Astrocyte (in vitro differentiated cells and primary cell): Measurements from ENCODE around the gene PGAM2. TPM values are rescaled to one million over a fixed set of nuclear protein-coding genes. Genes with fewer than 3 reads are reported as not detected.

Source experiments
- DNase-seq: peaks from one replicate; pipeline ENCODE4 v3.0.0-alpha.2; 2010; ENCODE audit warnings: low read depth
- FAIRE-seq: peaks from 2 replicates; lab custom pipeline; 2011; peaks lifted over from hg19 to GRCh38; lab: Jason Lieb, UNC
- H2AFZ ChIP-seq: 2 replicates; pipeline ENCODE4 v1.6.0; 2012; ENCODE audit warnings: low read depth, low read length, inconsistent platforms
- H3K27ac ChIP-seq: 2 replicates; pipeline ENCODE4 v1.5.1; 2011; ENCODE audit warnings: low read depth, low read length, inconsistent platforms
- H3K27me3 ChIP-seq: 2 replicates; pipeline ENCODE4 v1.6.0; 2011; ENCODE audit warnings: low read length, inconsistent platforms; ENCODE audit not compliant: insufficient read depth
- H3K36me3 ChIP-seq: 2 replicates; pipeline ENCODE4 v1.5.1; 2011; ENCODE audit warnings: low read length, inconsistent platforms; ENCODE audit not compliant: insufficient read depth
- H3K4me1 ChIP-seq: 2 replicates; pipeline ENCODE4 v1.5.1; 2011; ENCODE audit warnings: low read length, inconsistent platforms; ENCODE audit not compliant: insufficient read depth
- H3K4me2 ChIP-seq: 2 replicates; pipeline ENCODE4 v1.6.0; 2012; ENCODE audit warnings: low read length, inconsistent platforms
- H3K4me3 ChIP-seq: 2 replicates; pipeline ENCODE4 v1.5.1; 2011; ENCODE audit warnings: low read depth, mild to moderate bottlenecking, low read length, inconsistent platforms; ENCODE audit not compliant: insufficient read depth
- H3K79me2 ChIP-seq: 2 replicates; pipeline ENCODE4 v1.6.0; 2012; ENCODE audit warnings: mild to moderate bottlenecking, low read length, inconsistent platforms; ENCODE audit not compliant: insufficient read depth
- H3K9ac ChIP-seq: 2 replicates; pipeline ENCODE4 v1.6.0; 2012; ENCODE audit warnings: mild to moderate bottlenecking, low read length, inconsistent platforms
- H3K9me3 ChIP-seq: 2 replicates; pipeline ENCODE4 v1.5.1; 2012; ENCODE audit warnings: low read depth, mild to moderate bottlenecking, low read length, inconsistent platforms; ENCODE audit not compliant: insufficient read depth
- H4K20me1 ChIP-seq: 2 replicates; pipeline ENCODE4 v1.6.0; 2012; ENCODE audit warnings: low read length, inconsistent platforms; ENCODE audit not compliant: insufficient read depth
- H3K27ac Mint-ChIP-seq: one replicate; pipeline ENCODE4 v1.8.0; 2021; ENCODE audit warnings: mild to moderate bottlenecking, mixed read lengths; ENCODE audit not compliant: unreplicated experiment
- H3K27me3 Mint-ChIP-seq: one replicate; pipeline ENCODE4 v1.8.0; 2021; ENCODE audit warnings: low read depth, mixed read lengths; ENCODE audit not compliant: unreplicated experiment
- H3K36me3 Mint-ChIP-seq: one replicate; pipeline ENCODE4 v1.8.0; 2021; ENCODE audit warnings: low read depth, mixed read lengths; ENCODE audit not compliant: unreplicated experiment
- H3K4me1 Mint-ChIP-seq: one replicate; pipeline ENCODE4 v1.8.0; 2021; ENCODE audit warnings: low read depth, mixed read lengths; ENCODE audit not compliant: unreplicated experiment
- H3K4me3 Mint-ChIP-seq: one replicate; pipeline ENCODE4 v1.8.0; 2021; ENCODE audit warnings: mild to moderate bottlenecking, moderate library complexity, mixed read lengths; ENCODE audit not compliant: unreplicated experiment
- H3K9me3 Mint-ChIP-seq: one replicate; pipeline ENCODE4 v1.8.0; 2021; ENCODE audit warnings: mild to moderate bottlenecking, mixed read lengths; ENCODE audit not compliant: unreplicated experiment
- EZH2 ChIP-seq: IDR thresholded peaks from 2 replicates; pipeline ENCODE4 v1.6.1; 2012; ENCODE audit warnings: mild to moderate bottlenecking, low read length, inconsistent platforms; ENCODE audit not compliant: insufficient read depth
- total RNA-seq: library from RNA; stranded (reverse); gene quantifications from 2 replicates; pipeline ENCODE4 v1.2.1, GENCODE V29; 2021
- TF ChIP-seq, protein P1 (sequence below): IDR thresholded peaks from 2 replicates; pipeline ENCODE4 v1.5.1; 2011; ENCODE audit warnings: low read depth, mild to moderate bottlenecking, inconsistent platforms, low read length, moderate library complexity; ENCODE audit not compliant: insufficient read depth

Gene PGAM2
- total RNA-seq, 1 donor from 2014 or later: 0.79 TPM

- Histone ChIP-seq H3K79me2 (peaks cover 14% of the 10 kb centered on the region), H3K9me3 (no peaks in the 10 kb centered on the region), H3K27ac (no peak overlapping the region), H3K4me2 (no peak overlapping the region), H3K27me3 (no peaks in the 10 kb centered on the region), H3K4me1 (peaks cover 32% of the 10 kb centered on the region), H3K4me3 (no peak overlapping the region), H3K36me3 (peaks cover 17% of the 10 kb centered on the region), H2AFZ (no peak overlapping the region), H3K9ac (no peak overlapping the region), H4K20me1 (no peaks in the 10 kb centered on the region)
- Mint-ChIP-seq H3K9me3 (no peaks in the 10 kb centered on the region), H3K27ac (no peak overlapping the region), H3K36me3 (peaks cover 22% of the 10 kb centered on the region), H3K4me1 (peaks cover 9% of the 10 kb centered on the region), H3K4me3 (no peak overlapping the region), H3K27me3 (no peaks in the 10 kb centered on the region)
- FAIRE-seq (no peak), DNase-seq (no peak)
- TF ChIP-seq, protein P1, sequence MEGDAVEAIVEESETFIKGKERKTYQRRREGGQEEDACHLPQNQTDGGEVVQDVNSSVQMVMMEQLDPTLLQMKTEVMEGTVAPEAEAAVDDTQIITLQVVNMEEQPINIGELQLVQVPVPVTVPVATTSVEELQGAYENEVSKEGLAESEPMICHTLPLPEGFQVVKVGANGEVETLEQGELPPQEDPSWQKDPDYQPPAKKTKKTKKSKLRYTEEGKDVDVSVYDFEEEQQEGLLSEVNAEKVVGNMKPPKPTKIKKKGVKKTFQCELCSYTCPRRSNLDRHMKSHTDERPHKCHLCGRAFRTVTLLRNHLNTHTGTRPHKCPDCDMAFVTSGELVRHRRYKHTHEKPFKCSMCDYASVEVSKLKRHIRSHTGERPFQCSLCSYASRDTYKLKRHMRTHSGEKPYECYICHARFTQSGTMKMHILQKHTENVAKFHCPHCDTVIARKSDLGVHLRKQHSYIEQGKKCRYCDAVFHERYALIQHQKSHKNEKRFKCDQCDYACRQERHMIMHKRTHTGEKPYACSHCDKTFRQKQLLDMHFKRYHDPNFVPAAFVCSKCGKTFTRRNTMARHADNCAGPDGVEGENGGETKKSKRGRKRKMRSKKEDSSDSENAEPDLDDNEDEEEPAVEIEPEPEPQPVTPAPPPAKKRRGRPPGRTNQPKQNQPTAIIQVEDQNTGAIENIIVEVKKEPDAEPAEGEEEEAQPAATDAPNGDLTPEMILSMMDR: no peak
- no peak for TF ChIP-seq EZH2
These were observed 11.7 kb upstream of the PGAM2 start for GRCh38 chr7:44077061-44077460.

DNA sequence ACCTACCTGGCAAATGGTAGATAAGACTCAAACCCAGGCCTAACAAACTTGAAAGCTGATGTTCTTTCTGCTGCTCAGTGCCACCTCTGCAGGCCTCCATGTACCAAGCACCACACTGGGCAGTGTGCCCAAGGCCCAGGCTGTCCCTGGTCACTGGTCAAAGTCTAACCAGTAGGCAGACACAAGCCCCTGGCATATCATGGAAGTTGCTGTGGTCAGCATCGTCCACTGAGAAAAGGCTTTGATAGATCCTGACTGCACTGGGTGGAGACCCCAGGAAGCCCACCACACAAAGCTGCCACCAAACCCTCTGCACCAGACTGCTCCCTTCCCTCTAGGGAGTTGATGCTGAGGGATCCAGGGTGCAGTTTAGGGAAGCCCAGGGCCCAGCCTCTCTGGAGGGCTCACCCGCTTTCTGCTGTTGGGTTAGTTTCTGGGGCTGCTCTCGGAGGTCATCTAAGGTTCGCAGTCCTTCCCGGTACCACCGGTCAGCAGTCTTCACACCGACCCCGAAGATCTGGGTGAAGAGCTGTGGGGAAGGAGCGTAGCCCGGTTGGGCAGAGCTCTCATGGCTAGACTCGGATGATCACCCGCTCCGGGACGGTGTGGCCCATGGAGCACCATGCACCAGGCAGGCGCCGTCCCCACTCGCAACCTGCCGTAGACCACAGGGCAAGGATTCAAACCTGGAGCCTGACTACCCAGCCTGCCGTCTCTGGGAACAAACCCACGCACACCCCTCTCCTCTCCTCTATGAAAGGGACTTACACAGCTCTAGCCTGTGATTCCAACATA, 10.9 kb upstream of the PGAM2 start:
- no peak overlapping the region for H3K4me3 ChIP-seq
- H3K27me3 Mint-ChIP-seq: no peaks in the 10 kb centered on the region
- H3K4me1 ChIP-seq: peaks cover 32% of the 10 kb centered on the region
- H3K27ac Mint-ChIP-seq: no peak overlapping the region
- no peak overlapping the region for H2AFZ ChIP-seq
- no peaks in the 10 kb centered on the region for H3K9me3 Mint-ChIP-seq
- H3K4me1 Mint-ChIP-seq: peaks cover 11% of the 10 kb centered on the region
- peaks cover 17% of the 10 kb centered on the region for H3K36me3 ChIP-seq
- no peak overlapping the region for H3K4me3 Mint-ChIP-seq
- no peak for DNase-seq
- H3K79me2 ChIP-seq: peaks cover 9% of the 10 kb centered on the region
- H3K36me3 Mint-ChIP-seq: peaks cover 22% of the 10 kb centered on the region
- no peaks in the 10 kb centered on the region for H3K9me3 ChIP-seq
- FAIRE-seq: no peak
- H3K27me3 ChIP-seq: no peaks in the 10 kb centered on the region
- H3K27ac ChIP-seq: no peak overlapping the region
- TF ChIP-seq, protein P1: no peak
- TF ChIP-seq EZH2: no peak
- no peak overlapping the region for H3K9ac ChIP-seq
- H4K20me1 ChIP-seq: no peaks in the 10 kb centered on the region
- H3K4me2 ChIP-seq: no peak overlapping the region
